Stomach (tissue), 9 donors: ENCODE data around the gene ZNF74. TPM values are rescaled to one million over a fixed set of nuclear protein-coding genes. Genes with fewer than 3 reads are reported as not detected.

Experiments
- DNase-seq, 2 donors: peaks; one replicate each; pipeline versions ENCODE4 v3.0.0 to v3.0.0-alpha.2; 2013 to 2019
- H3K27ac ChIP-seq, 5 donors: fragments of 200-600 bp in 4 of 5; sonication (generic) in 4 of 5; one replicate each; pipeline ENCODE4 v1.5.1; 2013 to 2019; ENCODE audit warnings: mild to moderate bottlenecking in 1 of 5, moderate library complexity in 1 of 5
- H3K27me3 ChIP-seq, 3 donors: fragments of 200-600 bp; sonication (generic); one replicate each; pipeline ENCODE4 v1.5.1; 2017 to 2019; ENCODE audit warnings: mixed run types in 1 of 3
- H3K36me3 ChIP-seq, 4 donors: fragments of 200-600 bp; sonication (generic); 1 replicate in 3 of 4; 2 replicates in 1 of 4; pipeline ENCODE4 v1.5.1; 2016 to 2019
- H3K4me1 ChIP-seq, 4 donors: fragments of 200-600 bp; sonication (generic); one replicate each; pipeline ENCODE4 v1.5.1; 2016 to 2019
- H3K4me3 ChIP-seq, 4 donors: fragments of 200-600 bp; sonication (generic) in 3 of 4; one replicate each; pipeline ENCODE4 v1.5.1; 2016 to 2019; ENCODE audit warnings: mild to moderate bottlenecking in 1 of 4
- H3K9me3 ChIP-seq, 4 donors: fragments of 200-600 bp; sonication (generic); one replicate each; pipeline ENCODE4 v1.5.1; 2016 to 2019
- EP300 ChIP-seq: sonication (generic); formaldehyde crosslinking; IDR thresholded peaks from one replicate; pipeline ENCODE4 v1.6.1; 2017; ENCODE audit warnings: antibody characterized with exemption
- POLR2A ChIP-seq, 4 donors: fragments of 450-650 bp; IDR thresholded peaks; one replicate each; pipeline ENCODE4 v1.6.1; 2016; ENCODE audit warnings: antibody characterized with exemption in 4 of 4, control low read depth in 2 of 4, mild to moderate bottlenecking in 1 of 4, moderate library complexity in 1 of 4
- POLR2AphosphoS5 ChIP-seq, 3 donors: sonication (generic); formaldehyde crosslinking; IDR thresholded peaks; one replicate each; pipeline ENCODE4 v1.6.1; 2016; ENCODE audit warnings: antibody characterized with exemption in 3 of 3
- WGBS, 5 donors: extraction: QIAGEN DNeasy Blood & Tissue Kit in 3 of 5; methylation state at CpG; one replicate each; pipeline versions ENCODE4 v1.1.5 to v1.1.7; 2013 to 2018; 5-methylcytosine and 5-hydroxymethylcytosine counted together
- intact Hi-C: fragments of 100-400 bp; cut with DNase I; formaldehyde crosslinking; loops from one replicate; pipeline ENCODE4 v1.15.1; 2023; ENCODE audit warnings: low total_unique reads
- polyA plus RNA-seq, 3 donors: library from polyadenylated mRNA; stranded (reverse); fragments of 200-250 nt; gene quantifications; one replicate each; pipeline ENCODE4 v1.2.3, GENCODE V29; 2013
- small RNA-seq, 4 donors: library from RNA; depleted of rRNA; stranded (forward); fragments of <200 nt; gene quantifications; one replicate each; pipeline ENCODE3, GENCODE V24; 2016
- total RNA-seq, 5 donors: library from RNA; depleted of rRNA; stranded (reverse); fragments of >200 nt; gene quantifications; one replicate each; pipeline versions ENCODE4 v1.1.0 to v1.2.3, GENCODE V29; 2014 to 2016
- TF ChIP-seq, protein P1 (sequence below), 7 experiments: fragments of 450-650 bp in 4 of 7; fragments of 200-600 bp in 3 of 7; sonication (generic) in 3 of 7; IDR thresholded peaks; one replicate each; pipeline ENCODE4 v1.5.1; 2016 to 2019; ENCODE audit warnings: antibody characterized with exemption in 7 of 7, control low read depth in 2 of 7, mild to moderate bottlenecking in 1 of 7
- donor health status: healthy with polysubstance abuse.
- donor health status: Bipolar disorder and iron deficiency.
- donor health status: healthy.

Gene ZNF74
- total and polyA plus RNA-seq, 8 donors, result 3.1 to 29.9 (median 8.2) TPM

DNA sequence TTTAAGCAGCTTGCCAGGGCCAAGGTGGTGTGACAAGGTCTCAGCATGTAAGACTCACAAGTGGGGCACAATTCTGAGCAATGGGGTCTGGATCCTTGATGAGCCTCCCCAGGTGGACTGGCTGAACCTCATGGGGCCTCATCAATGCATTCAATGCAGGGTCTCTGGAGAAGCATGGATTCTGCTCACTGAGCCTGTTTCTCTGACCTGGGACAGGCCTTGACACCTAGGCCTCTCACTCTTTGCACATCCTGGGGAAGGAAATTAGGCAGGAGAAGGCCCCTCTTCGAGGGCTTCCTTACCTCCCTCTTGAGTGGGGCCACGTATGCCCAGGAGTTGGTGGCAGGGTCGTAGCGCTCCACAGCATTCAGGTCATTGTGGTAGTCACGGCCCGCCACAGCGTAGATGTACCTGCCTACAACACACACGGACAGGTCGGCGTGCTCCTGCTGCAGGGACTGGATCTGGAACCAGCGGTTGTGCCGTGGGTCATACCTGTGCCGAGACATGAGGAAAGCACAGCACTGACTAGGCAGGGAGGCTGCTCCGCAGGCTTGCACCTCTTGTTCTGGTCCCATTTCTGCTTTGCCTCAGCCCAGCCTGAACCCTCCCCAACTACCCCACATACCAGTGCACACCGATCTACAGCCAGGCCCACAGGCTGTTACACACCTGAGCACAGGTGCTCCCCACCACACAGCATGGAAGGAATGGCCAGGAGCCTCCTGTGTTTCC, 63.7 kb downstream of the ZNF74 start:
- Histone ChIP-seq H3K9me3 (no peaks in the 10 kb centered on the region), H3K27me3 (no peaks in the 10 kb centered on the region), H3K4me3 (no peak overlapping the region), H3K4me1 (peaks cover 0 to 15% (median 4%) of the 10 kb centered on the region in 4 donors), H3K27ac (no peak overlapping the region), H3K36me3 (peaks cover 10 to 54% (median 38%) of the 10 kb centered on the region in 4 donors)
- no peak for DNase-seq
- WGBS, 5 donors, result 89 to 95% (median 92%) methylated on average over 12 to 15 of the region's 15 CpGs
- TF ChIP-seq POLR2A (IDR thresholded peaks at IDR 0.05), result no peak
- no peak for TF ChIP-seq EP300
- TF ChIP-seq, protein P1, sequence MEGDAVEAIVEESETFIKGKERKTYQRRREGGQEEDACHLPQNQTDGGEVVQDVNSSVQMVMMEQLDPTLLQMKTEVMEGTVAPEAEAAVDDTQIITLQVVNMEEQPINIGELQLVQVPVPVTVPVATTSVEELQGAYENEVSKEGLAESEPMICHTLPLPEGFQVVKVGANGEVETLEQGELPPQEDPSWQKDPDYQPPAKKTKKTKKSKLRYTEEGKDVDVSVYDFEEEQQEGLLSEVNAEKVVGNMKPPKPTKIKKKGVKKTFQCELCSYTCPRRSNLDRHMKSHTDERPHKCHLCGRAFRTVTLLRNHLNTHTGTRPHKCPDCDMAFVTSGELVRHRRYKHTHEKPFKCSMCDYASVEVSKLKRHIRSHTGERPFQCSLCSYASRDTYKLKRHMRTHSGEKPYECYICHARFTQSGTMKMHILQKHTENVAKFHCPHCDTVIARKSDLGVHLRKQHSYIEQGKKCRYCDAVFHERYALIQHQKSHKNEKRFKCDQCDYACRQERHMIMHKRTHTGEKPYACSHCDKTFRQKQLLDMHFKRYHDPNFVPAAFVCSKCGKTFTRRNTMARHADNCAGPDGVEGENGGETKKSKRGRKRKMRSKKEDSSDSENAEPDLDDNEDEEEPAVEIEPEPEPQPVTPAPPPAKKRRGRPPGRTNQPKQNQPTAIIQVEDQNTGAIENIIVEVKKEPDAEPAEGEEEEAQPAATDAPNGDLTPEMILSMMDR (IDR thresholded peaks at IDR 0.05), result no peak
- no peak for TF ChIP-seq POLR2AphosphoS5 (IDR thresholded peaks at IDR 0.05)
- intact Hi-C loops, result loop anchor here (5.0 kb wide), 1 partner anchor 35 kb away; no protein-coding TSS in a partner anchor

Small RNA genes lying within 50 kb of the gene (small RNA-seq; reads per million reads assigned to genes)
- gene RNU6-225P, result 0 reads per million in 4 donors

Other genes starting within 250 kb of the ZNF74 start
- 10 to 100 TPM in 1 of 5 donors, 1 to 10 TPM in 1, under 1 TPM in 2, not detected in 1; 0.37 to 40.8 (median 2.1) TPM for gene CCDC188, start 243.1 kb upstream of the ZNF74 start, total RNA-seq
- gene CCDC188, start 243.1 kb upstream of the ZNF74 start, polyA plus RNA-seq, result 1 to 10 TPM in 1 of 3 donors, under 1 TPM in 2; 0.10 to 2.7 (median 0.76) TPM
- 1 to 10 TPM in 1 of 5 donors, under 1 TPM in 1, not detected in 3; 0.92 to 1.7 TPM for gene RTN4R, start 125.8 kb upstream of the ZNF74 start, total RNA-seq
- 1 to 10 TPM; 1.4 to 2.2 (median 2.0) TPM for gene RTN4R, start 125.8 kb upstream of the ZNF74 start, polyA plus RNA-seq
- gene DGCR6L, start 74.1 kb upstream of the ZNF74 start, total RNA-seq, result 100 to 1,000 TPM in 1 of 5 donors, 10 to 100 TPM in 4; 21.4 to 148 (median 46.1) TPM
- 10 to 100 TPM; 81.5 to 88.3 (median 83.3) TPM for gene DGCR6L, start 74.1 kb upstream of the ZNF74 start, polyA plus RNA-seq
- 10 to 100 TPM in 2 of 5 donors, 1 to 10 TPM in 2, under 1 TPM in 1; 0.89 to 42.9 (median 6.4) TPM for gene SCARF2, start 43.7 kb downstream of the ZNF74 start, total RNA-seq
- gene SCARF2, start 43.7 kb downstream of the ZNF74 start, polyA plus RNA-seq, result 1 to 10 TPM; 1.5 to 2.0 (median 1.6) TPM
- 10 to 100 TPM in 4 of 5 donors, 1 to 10 TPM in 1; 7.0 to 26.5 (median 22.8) TPM for gene KLHL22, start 101.6 kb downstream of the ZNF74 start, total RNA-seq
- gene KLHL22, start 101.6 kb downstream of the ZNF74 start, polyA plus RNA-seq, result 10 to 100 TPM in 2 of 3 donors, 1 to 10 TPM in 1; 7.0 to 10.8 (median 10.2) TPM
- 100 to 1,000 TPM in 3 of 5 donors, 10 to 100 TPM in 2; 28.3 to 289 (median 135) TPM for gene MED15, start 113.5 kb downstream of the ZNF74 start, total RNA-seq
- 10 to 100 TPM; 29.3 to 41.9 (median 39.3) TPM for gene MED15, start 113.5 kb downstream of the ZNF74 start, polyA plus RNA-seq